H9 (cell line): Measurements from ENCODE around the gene FGF16. TPM values are rescaled to one million over a fixed set of nuclear protein-coding genes. Genes with fewer than 3 reads are reported as not detected.

Experiments used
- DNase-seq: peaks from one replicate; pipeline ENCODE4 v3.0.0-alpha.2; 2017
- H2AFZ ChIP-seq: one replicate; pipeline ENCODE4 v1.6.1; 2013; ENCODE audit warnings: mild to moderate bottlenecking, low read length, control low read depth, moderate library complexity
- H2AK5ac ChIP-seq: 2 replicates; pipeline ENCODE4 v1.6.1; 2013; ENCODE audit warnings: low read length, control low read depth, mixed read lengths; ENCODE audit not compliant: insufficient read length
- H2BK120ac ChIP-seq: one replicate; pipeline ENCODE4 v1.6.1; 2013; ENCODE audit warnings: low read depth, mild to moderate bottlenecking, low read length, control low read depth, inconsistent platforms; ENCODE audit not compliant: poor library complexity, severe bottlenecking
- H2BK12ac ChIP-seq: 2 replicates; pipeline ENCODE4 v1.6.1; 2013; ENCODE audit warnings: low read length, control low read depth, mixed read lengths, low read depth; ENCODE audit not compliant: insufficient read length
- H2BK15ac ChIP-seq: 2 replicates; pipeline ENCODE4 v1.6.1; 2013; ENCODE audit warnings: low read depth, low read length, control low read depth
- H2BK20ac ChIP-seq: one replicate; pipeline ENCODE4 v1.6.1; 2013; ENCODE audit warnings: low read depth, mild to moderate bottlenecking, low read length, control low read depth, inconsistent platforms; ENCODE audit not compliant: poor library complexity, severe bottlenecking
- H2BK5ac ChIP-seq: 2 replicates; pipeline ENCODE4 v1.6.1; 2013; ENCODE audit warnings: low read length, control low read depth, mixed read lengths; ENCODE audit not compliant: insufficient read length
- H3K14ac ChIP-seq: 2 replicates; pipeline ENCODE4 v1.6.1; 2013; ENCODE audit warnings: low read length, control low read depth; ENCODE audit not compliant: insufficient read depth
- H3K18ac ChIP-seq: 2 replicates; pipeline ENCODE4 v1.6.1; 2013; ENCODE audit warnings: low read depth, mild to moderate bottlenecking, mixed read lengths, low read length, control low read depth; ENCODE audit not compliant: insufficient read length
- H3K23ac ChIP-seq: 2 replicates; pipeline ENCODE4 v1.6.1; 2013; ENCODE audit warnings: low read length, control low read depth, mixed read lengths, low read depth; ENCODE audit not compliant: insufficient read length
- H3K23me2 ChIP-seq: 2 replicates; pipeline ENCODE4 v1.6.1; 2013; ENCODE audit warnings: low read depth, mild to moderate bottlenecking, mixed read lengths, low read length, control low read depth; ENCODE audit not compliant: insufficient read length, poor library complexity, severe bottlenecking
- H3K27ac ChIP-seq: 2 replicates; pipeline ENCODE4 v1.5.1; 2013; ENCODE audit warnings: low read length, control low read depth, mixed read lengths, low read depth; ENCODE audit not compliant: insufficient read length
- H3K27me3 ChIP-seq: 2 replicates; pipeline ENCODE4 v1.6.1; 2013; ENCODE audit warnings: low read length, control low read depth, inconsistent platforms; ENCODE audit not compliant: insufficient read depth
- H3K4ac ChIP-seq: 2 replicates; pipeline ENCODE4 v1.6.1; 2013; ENCODE audit warnings: low read depth, mild to moderate bottlenecking, control low read depth, inconsistent platforms, low read length, moderate library complexity
- H3K4me1 ChIP-seq: 2 replicates; pipeline ENCODE4 v1.6.1; 2013; ENCODE audit warnings: low read length, control low read depth, inconsistent platforms; ENCODE audit not compliant: insufficient read depth
- H3K4me2 ChIP-seq: 2 replicates; pipeline ENCODE4 v1.6.1; 2013; ENCODE audit warnings: low read length, control low read depth, mixed read lengths; ENCODE audit not compliant: insufficient read length, insufficient read depth
- H3K56ac ChIP-seq: 2 replicates; pipeline ENCODE4 v1.6.1; 2013; ENCODE audit warnings: low read depth, mild to moderate bottlenecking, mixed read lengths, low read length, control low read depth; ENCODE audit not compliant: insufficient read length
- H3K79me1 ChIP-seq: 2 replicates; pipeline ENCODE4 v1.6.1; 2013; ENCODE audit warnings: low read depth, mild to moderate bottlenecking, moderate library complexity, low read length, control low read depth, inconsistent platforms; ENCODE audit not compliant: insufficient read depth, poor library complexity, severe bottlenecking
- H3K79me2 ChIP-seq: 2 replicates; pipeline ENCODE4 v1.6.1; 2013; ENCODE audit warnings: low read length, control low read depth, inconsistent platforms; ENCODE audit not compliant: insufficient read depth
- H3K9ac ChIP-seq: 2 replicates; pipeline ENCODE4 v1.6.1; 2013; ENCODE audit warnings: low read length, control low read depth, mixed read lengths; ENCODE audit not compliant: insufficient read length; ENCODE audit errors: extremely low read depth
- H3K9me3 ChIP-seq: one replicate; pipeline ENCODE4 v1.6.1; 2013; ENCODE audit warnings: low read depth, low read length, inconsistent platforms; ENCODE audit not compliant: control insufficient read depth
- H3T11ph ChIP-seq: one replicate; pipeline ENCODE4 v1.6.1; 2013; ENCODE audit warnings: mild to moderate bottlenecking, low read length, control low read depth, inconsistent platforms
- H4K20me1 ChIP-seq: one replicate; pipeline ENCODE4 v1.6.1; 2013; ENCODE audit not compliant: control insufficient read depth, insufficient read length, insufficient read depth
- H4K5ac ChIP-seq: 2 replicates; pipeline ENCODE4 v1.6.1; 2013; ENCODE audit warnings: low read depth, mild to moderate bottlenecking, mixed read lengths, low read length, control low read depth; ENCODE audit not compliant: insufficient read length
- H4K8ac ChIP-seq: replicated peaks from 2 replicates; pipeline ENCODE4 v1.6.1; 2013; ENCODE audit warnings: low read length, control low read depth, mixed read lengths, low read depth; ENCODE audit not compliant: insufficient read length
- H4K91ac ChIP-seq: 2 replicates; pipeline ENCODE4 v1.6.1; 2013; ENCODE audit warnings: low read depth, mild to moderate bottlenecking, moderate library complexity, mixed read lengths, low read length, control low read depth; ENCODE audit not compliant: insufficient read length
- H3K27ac Mint-ChIP-seq, 3 experiments: 2 replicates in 2 of 3; 3 replicates in 1 of 3; pipeline ENCODE4 v1.8.0; 2020 to 2021; ENCODE audit warnings: mixed read lengths in 3 of 3, mild to moderate bottlenecking in 1 of 3, moderate library complexity in 1 of 3
- H3K27me3 Mint-ChIP-seq: 2 replicates; pipeline ENCODE4 v1.8.0; 2021; ENCODE audit warnings: low read depth, mild to moderate bottlenecking, moderate library complexity, mixed read lengths
- H3K36me3 Mint-ChIP-seq, 3 experiments: 2 replicates in 2 of 3; 3 replicates in 1 of 3; pipeline ENCODE4 v1.8.0; 2020 to 2021; ENCODE audit warnings: low read depth in 3 of 3, mixed read lengths in 3 of 3; ENCODE audit not compliant: insufficient read depth in 1 of 3
- H3K4me1 Mint-ChIP-seq, 2 experiments: 2 replicates each; pipeline ENCODE4 v1.8.0; 2020; ENCODE audit warnings: mixed read lengths in 2 of 2
- H3K4me3 Mint-ChIP-seq, 2 experiments: 2 replicates in 1 of 2; 3 replicates in 1 of 2; pipeline ENCODE4 v1.8.0; 2020 to 2021; ENCODE audit warnings: mild to moderate bottlenecking in 2 of 2, mixed read lengths in 2 of 2, moderate library complexity in 1 of 2
- H3K9me3 Mint-ChIP-seq, 2 experiments: 2 replicates in 1 of 2; 3 replicates in 1 of 2; pipeline ENCODE4 v1.8.0; 2020; ENCODE audit warnings: mild to moderate bottlenecking in 2 of 2, mixed read lengths in 2 of 2, moderate library complexity in 1 of 2
- WGBS: extraction: QIAGEN DNeasy Blood & Tissue Kit; methylation state at CpG from one replicate; pipeline ENCODE4 v1.1.7; 2013; ENCODE audit warnings: missing lambda C conversion rate, low lambda C conversion rate, mixed read lengths; ENCODE audit not compliant: insufficient read length; ENCODE audit errors: extremely low coverage; 5-methylcytosine and 5-hydroxymethylcytosine counted together
- total RNA-seq: library from RNA; stranded (reverse); gene quantifications from 2 replicates; pipeline ENCODE4 v1.2.1, GENCODE V29; 2021
- TF ChIP-seq, protein P1 (sequence below): fragments of 200-600 bp; sonication (generic); conservative IDR thresholded peaks from 3 replicates; pipeline ENCODE4 v1.8.0; 2021; ENCODE audit warnings: antibody characterized with exemption, mild to moderate bottlenecking

FGF16 gene
- total RNA-seq, 1 experiment from 2014 or later, result 2.8 TPM

DNA sequence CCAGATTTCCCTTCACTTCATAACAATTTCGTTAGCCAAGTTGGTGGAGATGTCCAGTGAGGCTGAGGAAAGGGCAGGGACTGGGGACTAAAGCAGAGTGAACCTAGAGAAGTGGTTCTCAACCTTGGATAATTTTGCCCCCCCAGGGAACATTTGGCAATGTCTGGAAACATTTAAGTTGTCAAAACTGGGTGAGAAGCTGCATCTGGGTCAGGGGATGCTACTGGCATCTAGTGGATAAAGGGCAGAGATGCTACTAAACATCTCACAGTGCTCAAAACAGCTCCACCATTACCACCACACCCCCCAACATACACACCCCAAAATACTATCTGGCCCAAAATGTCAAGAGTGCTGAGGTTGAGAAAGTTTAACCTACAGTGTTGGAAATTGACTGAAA, 32.0 kb upstream of the FGF16 start:
- Histone ChIP-seq H3K23ac (no peak overlapping the region), H3K4me2 (no peak overlapping the region), H3K4me1 (no peaks in the 10 kb centered on the region), H3K27me3 (no peaks in the 10 kb centered on the region), H3K27ac (no peak overlapping the region), H3T11ph (no peak overlapping the region), H4K20me1 (no peaks in the 10 kb centered on the region), H2AK5ac (no peak overlapping the region), H4K91ac (no peak overlapping the region), H2AFZ (no peak overlapping the region), H2BK120ac (no peak overlapping the region), H3K79me1 (no peaks in the 10 kb centered on the region), H2BK20ac (no peak overlapping the region), H3K14ac (no peak overlapping the region), H4K8ac (no peak overlapping the region), H4K5ac (no peak overlapping the region), H2BK15ac (no peak overlapping the region), H2BK5ac (no peak overlapping the region), H2BK12ac (no peak overlapping the region), H3K23me2 (no peaks in the 10 kb centered on the region), H3K4ac (no peak overlapping the region), H3K56ac (no peak overlapping the region), H3K18ac (no peak overlapping the region), H3K79me2 (no peaks in the 10 kb centered on the region), H3K9ac (no peak overlapping the region), H3K9me3 (peaks cover 35% of the 10 kb centered on the region)
- no peak overlapping the region for H3K4me3 Mint-ChIP-seq
- TF ChIP-seq, protein P1, sequence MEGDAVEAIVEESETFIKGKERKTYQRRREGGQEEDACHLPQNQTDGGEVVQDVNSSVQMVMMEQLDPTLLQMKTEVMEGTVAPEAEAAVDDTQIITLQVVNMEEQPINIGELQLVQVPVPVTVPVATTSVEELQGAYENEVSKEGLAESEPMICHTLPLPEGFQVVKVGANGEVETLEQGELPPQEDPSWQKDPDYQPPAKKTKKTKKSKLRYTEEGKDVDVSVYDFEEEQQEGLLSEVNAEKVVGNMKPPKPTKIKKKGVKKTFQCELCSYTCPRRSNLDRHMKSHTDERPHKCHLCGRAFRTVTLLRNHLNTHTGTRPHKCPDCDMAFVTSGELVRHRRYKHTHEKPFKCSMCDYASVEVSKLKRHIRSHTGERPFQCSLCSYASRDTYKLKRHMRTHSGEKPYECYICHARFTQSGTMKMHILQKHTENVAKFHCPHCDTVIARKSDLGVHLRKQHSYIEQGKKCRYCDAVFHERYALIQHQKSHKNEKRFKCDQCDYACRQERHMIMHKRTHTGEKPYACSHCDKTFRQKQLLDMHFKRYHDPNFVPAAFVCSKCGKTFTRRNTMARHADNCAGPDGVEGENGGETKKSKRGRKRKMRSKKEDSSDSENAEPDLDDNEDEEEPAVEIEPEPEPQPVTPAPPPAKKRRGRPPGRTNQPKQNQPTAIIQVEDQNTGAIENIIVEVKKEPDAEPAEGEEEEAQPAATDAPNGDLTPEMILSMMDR, result peak; percentile 55; the same call in 2 of the 3 replicates
- peaks cover 2 to 10% (median 5%) of the 10 kb centered on the region in 3 experiments; a peak in 4 of 7 replicates for H3K36me3 Mint-ChIP-seq
- no CpG with 5 or more reads among the region's 1 CpG for WGBS
- peaks cover 54 to 64% of the 10 kb centered on the region in 2 experiments for H3K9me3 Mint-ChIP-seq
- no peak for DNase-seq
- H3K4me1 Mint-ChIP-seq, result no peaks in the 10 kb centered on the region
- no peaks in the 10 kb centered on the region for H3K27me3 Mint-ChIP-seq
- no peak overlapping the region for H3K27ac Mint-ChIP-seq
